Measurements from ENCODE around the gene RGS3.

GRCh38 chr9:113543296-113543981, 79.9 kb downstream of the RGS3 start:
- no peak for TF ChIP-seq POLR2A (IDR thresholded peaks at IDR 0.05)
- TF ChIP-seq, protein P1, sequence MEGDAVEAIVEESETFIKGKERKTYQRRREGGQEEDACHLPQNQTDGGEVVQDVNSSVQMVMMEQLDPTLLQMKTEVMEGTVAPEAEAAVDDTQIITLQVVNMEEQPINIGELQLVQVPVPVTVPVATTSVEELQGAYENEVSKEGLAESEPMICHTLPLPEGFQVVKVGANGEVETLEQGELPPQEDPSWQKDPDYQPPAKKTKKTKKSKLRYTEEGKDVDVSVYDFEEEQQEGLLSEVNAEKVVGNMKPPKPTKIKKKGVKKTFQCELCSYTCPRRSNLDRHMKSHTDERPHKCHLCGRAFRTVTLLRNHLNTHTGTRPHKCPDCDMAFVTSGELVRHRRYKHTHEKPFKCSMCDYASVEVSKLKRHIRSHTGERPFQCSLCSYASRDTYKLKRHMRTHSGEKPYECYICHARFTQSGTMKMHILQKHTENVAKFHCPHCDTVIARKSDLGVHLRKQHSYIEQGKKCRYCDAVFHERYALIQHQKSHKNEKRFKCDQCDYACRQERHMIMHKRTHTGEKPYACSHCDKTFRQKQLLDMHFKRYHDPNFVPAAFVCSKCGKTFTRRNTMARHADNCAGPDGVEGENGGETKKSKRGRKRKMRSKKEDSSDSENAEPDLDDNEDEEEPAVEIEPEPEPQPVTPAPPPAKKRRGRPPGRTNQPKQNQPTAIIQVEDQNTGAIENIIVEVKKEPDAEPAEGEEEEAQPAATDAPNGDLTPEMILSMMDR (IDR thresholded peaks at IDR 0.05 in 8 of 11, conservative IDR thresholded peaks at IDR 0.05 in 3 of 11), result no peak
- no peak for TF ChIP-seq POLR2AphosphoS5 (IDR thresholded peaks at IDR 0.05)
